ENCODE data around the gene EMILIN3.

- TF ChIP-seq SUZ12 (IDR thresholded peaks at IDR 0.05; ENCODE audit: extremely low read depth, insufficient read depth, insufficient read length) = no peak
- TF ChIP-seq ZNF274 (IDR thresholded peaks at IDR 0.05; ENCODE audit: low read depth, low read length) = no peak
Measured at GRCh38 chr20:41359541-41360011, 7.0 kb downstream of the EMILIN3 start.
